GM10248 (cell line): ENCODE measurements around the gene PRTG.
A peak's percentile ranks its signal among the peaks of the same experiment; 100 is the strongest.

Experiments used
- CTCF ChIA-PET: fragments of 300-600 bp; sonication (Branson Sonifier 250); formaldehyde crosslinking; extraction: SDS; loops from one replicate; lab custom pipeline; 2021; ENCODE audit warnings: antibody characterized with exemption; lab: Yijun Ruan, JAX
- POLR2A ChIA-PET: fragments of 350-650 bp; sonication (Branson Sonifier 250); formaldehyde crosslinking; extraction: SDS; loops from one replicate; lab custom pipeline; 2020; ENCODE audit warnings: antibody characterized with exemption; lab: Yijun Ruan, JAX
- DNase-seq: peaks from one replicate; pipeline ENCODE4 v3.0.0; 2012; ENCODE audit errors: extremely low spot score
- CTCF ChIP-seq: IDR thresholded peaks from 2 replicates; pipeline ENCODE4 v1.5.1; 2012; ENCODE audit warnings: mild to moderate bottlenecking, low read depth; ENCODE audit errors: extremely low read depth, missing control alignments, control extremely low read depth

PRTG gene

GRCh38 chr15:55750706-55751105 lies 7.8 kb upstream of the PRTG start:
- TF ChIP-seq CTCF: no peak
- no peak for DNase-seq
- ChIA-PET POLR2A (no interaction called here), CTCF (no interaction called here)

- ChIA-PET POLR2A (no interaction called here), CTCF (interaction anchor here (0.6 to 1.5 kb wide), 2 partner anchors 10 to 31 kb away, joined by 3 read pairs; no protein-coding TSS in a partner anchor)
- no peak for TF ChIP-seq CTCF
- no peak for DNase-seq
These were observed 1.0 kb upstream of the PRTG start for GRCh38 chr15:55743729-55744655.

- DNase-seq: peak; percentile 18
- no peak for TF ChIP-seq CTCF
- CTCF ChIA-PET: no interaction called here
- POLR2A ChIA-PET: no interaction called here
These were observed 440 bp downstream of the PRTG start for GRCh38 chr15:55742498-55742926.

- CTCF ChIA-PET: no interaction called here
- POLR2A ChIA-PET: interaction anchor here (0.6 kb wide), 1 partner anchor 22 kb away, joined by 3 read pairs; no protein-coding TSS in a partner anchor
- no peak for TF ChIP-seq CTCF
- peak; percentile 28 for DNase-seq
These were observed 987 bp downstream of the PRTG start for GRCh38 chr15:55741833-55742497.

- no peak for DNase-seq
- CTCF ChIA-PET: no interaction called here
- TF ChIP-seq CTCF: no peak
- POLR2A ChIA-PET: interaction anchor here (0.6 kb wide), 1 partner anchor 23 kb away, joined by 3 read pairs; no protein-coding TSS in a partner anchor
These were observed 1.7 kb downstream of the PRTG start for GRCh38 chr15:55740981-55741832.
